OCI-LY7 (cell line): Measurements from ENCODE around the gene CCR4.

Experiments
- EZH2phosphoT487 ChIP-seq: fragments of 200-600 bp; sonication (generic); IDR thresholded peaks from 2 replicates; pipeline ENCODE4 v1.6.1; 2018; ENCODE audit warnings: low read depth, borderline replicate concordance, mild to moderate bottlenecking, mixed run types, antibody characterized with exemption, low read length, moderate library complexity, mixed read lengths
- TF ChIP-seq, protein P1 (sequence below): fragments of 200-600 bp; sonication (generic); conservative IDR thresholded peaks from 2 replicates; pipeline ENCODE4 v1.5.1; 2014; ENCODE audit warnings: mild to moderate bottlenecking, antibody characterized with exemption, low read length, moderate library complexity, mixed read lengths

GRCh38 chr3:32909999-32910398, 41.4 kb upstream of the CCR4 start:
- TF ChIP-seq, protein P1, sequence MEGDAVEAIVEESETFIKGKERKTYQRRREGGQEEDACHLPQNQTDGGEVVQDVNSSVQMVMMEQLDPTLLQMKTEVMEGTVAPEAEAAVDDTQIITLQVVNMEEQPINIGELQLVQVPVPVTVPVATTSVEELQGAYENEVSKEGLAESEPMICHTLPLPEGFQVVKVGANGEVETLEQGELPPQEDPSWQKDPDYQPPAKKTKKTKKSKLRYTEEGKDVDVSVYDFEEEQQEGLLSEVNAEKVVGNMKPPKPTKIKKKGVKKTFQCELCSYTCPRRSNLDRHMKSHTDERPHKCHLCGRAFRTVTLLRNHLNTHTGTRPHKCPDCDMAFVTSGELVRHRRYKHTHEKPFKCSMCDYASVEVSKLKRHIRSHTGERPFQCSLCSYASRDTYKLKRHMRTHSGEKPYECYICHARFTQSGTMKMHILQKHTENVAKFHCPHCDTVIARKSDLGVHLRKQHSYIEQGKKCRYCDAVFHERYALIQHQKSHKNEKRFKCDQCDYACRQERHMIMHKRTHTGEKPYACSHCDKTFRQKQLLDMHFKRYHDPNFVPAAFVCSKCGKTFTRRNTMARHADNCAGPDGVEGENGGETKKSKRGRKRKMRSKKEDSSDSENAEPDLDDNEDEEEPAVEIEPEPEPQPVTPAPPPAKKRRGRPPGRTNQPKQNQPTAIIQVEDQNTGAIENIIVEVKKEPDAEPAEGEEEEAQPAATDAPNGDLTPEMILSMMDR = no peak
- TF ChIP-seq EZH2phosphoT487 = no peak
